ENCODE measurements around the gene HOXA13. TPM values are rescaled to one million over a fixed set of nuclear protein-coding genes. Genes with fewer than 3 reads are reported as not detected.

HOXA13 gene
- not detected in 2 replicates for total RNA-seq (2014; rRNA removed; shearing (Covaris generic))
- not detected in 2 replicates for polyA plus RNA-seq (2016; fragmentation: Nextera tagmentation; extraction: Ambion mirVana)
- long read RNA-seq = 0 reads

DNA sequence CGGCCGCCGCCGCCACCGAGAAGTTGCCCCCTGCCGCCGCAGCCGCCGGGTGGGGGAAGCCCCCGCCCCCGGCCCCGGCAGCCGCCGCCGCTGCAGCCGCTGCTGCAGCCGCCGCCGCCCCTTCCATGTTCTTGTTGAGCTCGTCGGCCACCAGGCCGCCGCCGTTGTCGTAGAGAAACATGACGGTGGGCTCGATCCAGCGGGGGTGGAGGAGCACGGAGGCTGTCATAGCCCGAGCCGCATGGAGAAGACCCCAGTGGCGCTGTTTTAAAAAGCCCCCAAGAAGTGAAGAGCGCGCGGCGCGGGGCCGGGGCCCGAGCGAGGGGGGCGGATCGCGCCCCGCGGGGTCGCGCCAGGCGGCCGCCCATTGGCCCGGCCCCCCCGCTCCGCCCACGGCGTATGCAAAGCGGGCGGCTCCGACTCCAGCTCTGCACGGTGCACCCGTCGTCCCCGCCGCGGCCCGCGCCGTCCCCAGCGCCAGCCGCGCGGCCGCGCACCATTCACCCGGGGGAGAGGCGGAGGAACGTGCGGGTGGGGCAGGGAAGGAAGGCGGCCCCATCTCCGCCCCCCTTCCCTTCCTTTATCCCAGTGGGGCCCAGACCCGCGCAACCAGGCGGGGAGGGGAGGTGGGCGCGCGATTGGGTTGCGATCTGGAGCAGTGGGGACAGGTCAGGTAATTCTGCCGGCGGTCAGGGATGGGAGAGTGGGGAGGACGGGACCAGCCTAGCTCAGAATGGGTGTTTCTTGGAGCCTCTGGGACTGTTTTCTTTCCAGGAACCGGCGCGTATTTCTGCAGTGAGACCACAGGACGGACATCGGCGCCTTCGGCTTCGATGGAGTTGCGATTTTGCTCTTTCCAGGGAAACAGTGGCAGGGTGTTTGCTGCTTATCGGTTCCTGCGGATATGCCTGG, at the start of gene HOXA13:
Gene HOXA13, minus strand, starts transcription at position 243 of the 912 bp plus-strand sequence. Its CDS starts 14 bp downstream, at position 229.
- H3K27me3 Mint-ChIP-seq (ENCODE audit: insufficient read depth, low read depth, poor library complexity) = peaks cover 92% of the 10 kb centered on the region
- H3K27ac ChIP-seq (ENCODE audit: low read depth) = no peak within 1 kb of the TSS
- H4K20me1 ChIP-seq (replicated peaks; ENCODE audit: insufficient read depth) = peaks cover 52% of the 10 kb centered on the region
- H3K4me1 ChIP-seq (ENCODE audit: insufficient read depth) = peaks cover 15% of the 10 kb centered on the region; the same call in 1 of the 2 replicates
- DNase-seq (ENCODE audit: low spot score) = peak; percentile 61
- TF ChIP-seq CREB1 (CRISPR knock-in tag; IDR thresholded peaks at IDR 0.05; ENCODE audit: low read depth) (no peak), EZH2phosphoT487 (IDR thresholded peaks at IDR 0.05; ENCODE audit: unreplicated experiment) (peak; percentile 99), POLR2AphosphoS5 (IDR thresholded peaks at IDR 0.05; ENCODE audit: low read depth) (no peak), EZH2 (IDR thresholded peaks at IDR 0.05; ENCODE audit: low read depth, unreplicated experiment) (peak; percentile 95)
- no peaks in the 10 kb centered on the region for H3K9me2 ChIP-seq (ENCODE audit: insufficient read depth)
- ATAC-seq = peak; percentile 56
- H3K4me2 ChIP-seq = peak within 1 kb of the TSS; percentile 76
- peak within 1 kb of the TSS; percentile 75 for H3K4me3 Mint-ChIP-seq
- H3F3A ChIP-seq (replicated peaks; ENCODE audit: low read depth) = peaks cover 40% of the 10 kb centered on the region
- H2AFZ ChIP-seq = 0 out of 2 replicates have a peak within 1 kb of the TSS, but pooled peaks have one; percentile 56
- H3K4me3 ChIP-seq = peak within 1 kb of the TSS; percentile 51
- H3K9me3 Mint-ChIP-seq = no peaks in the 10 kb centered on the region; the same call in 2 of the 3 replicates
- peaks cover 98% of the 10 kb centered on the region for H3K27me3 ChIP-seq (ENCODE audit: insufficient read depth)
- H3K27ac Mint-ChIP-seq = no peak within 1 kb of the TSS
- no peaks in the 10 kb centered on the region for H3K36me3 Mint-ChIP-seq (ENCODE audit: low read depth)
- H3K36me3 ChIP-seq (ENCODE audit: insufficient read depth) = no peaks in the 10 kb centered on the region
- no peaks in the 10 kb centered on the region for H3K79me2 ChIP-seq (replicated peaks; ENCODE audit: insufficient read depth)
- H3K4me1 Mint-ChIP-seq = peaks cover 18% of the 10 kb centered on the region

DNA sequence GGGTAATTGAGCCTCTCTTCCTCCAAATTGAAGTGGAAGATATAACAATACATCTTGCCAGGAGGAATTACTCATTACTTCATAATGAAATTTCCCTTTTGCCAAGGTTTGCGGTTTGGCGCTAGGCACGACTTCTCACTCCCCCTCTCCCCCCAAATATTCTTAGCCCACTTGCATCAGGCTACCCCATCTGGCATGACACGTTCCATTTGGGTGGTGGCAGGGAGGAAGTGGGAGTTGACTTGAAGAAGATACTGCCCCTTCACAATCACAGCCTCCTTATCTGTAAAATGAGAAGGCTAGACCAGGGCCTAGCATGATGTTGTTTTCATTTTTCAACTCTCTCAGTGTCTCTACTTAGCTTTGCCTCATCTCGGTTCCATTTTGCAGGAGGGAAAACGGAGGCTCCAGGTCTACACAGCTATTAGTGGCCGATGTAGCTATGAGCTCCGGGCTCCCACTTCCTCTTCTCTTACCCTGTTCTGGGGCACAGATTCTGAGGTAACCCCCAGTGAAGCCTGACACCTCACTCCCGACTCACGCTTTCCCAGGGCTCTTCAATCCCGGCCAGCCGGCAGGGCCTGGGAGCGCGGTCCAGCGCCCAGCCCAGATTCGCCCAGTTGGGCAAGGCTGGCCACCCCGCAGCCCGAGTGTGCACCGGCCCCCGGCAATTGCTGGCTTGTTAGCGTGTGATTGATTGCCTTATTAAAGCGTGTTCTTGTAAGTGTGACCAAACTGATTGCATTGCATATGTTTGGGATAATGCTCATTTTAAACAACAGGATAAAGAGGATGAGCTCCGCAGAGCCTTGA, 49.2 kb upstream of the HOXA13 start:
- Histone ChIP-seq H3K27ac (ENCODE audit: low read depth) (no peak overlapping the region), H4K20me1 (replicated peaks; ENCODE audit: insufficient read depth) (peaks cover 40% of the 10 kb centered on the region), H3K4me3 (no peak overlapping the region; the same call in 1 of the 2 replicates), H3K4me1 (ENCODE audit: insufficient read depth) (peaks cover 42% of the 10 kb centered on the region), H3F3A (replicated peaks; ENCODE audit: low read depth) (peaks cover 27% of the 10 kb centered on the region), H3K4me2 (no peak overlapping the region), H3K9me2 (ENCODE audit: insufficient read depth) (no peaks in the 10 kb centered on the region), H3K36me3 (ENCODE audit: insufficient read depth) (no peaks in the 10 kb centered on the region), H3K27me3 (ENCODE audit: insufficient read depth) (peaks cover 100% of the 10 kb centered on the region), H2AFZ (no peak overlapping the region), H3K79me2 (replicated peaks; ENCODE audit: insufficient read depth) (no peaks in the 10 kb centered on the region)
- Mint-ChIP-seq H3K27me3 (ENCODE audit: insufficient read depth, low read depth, poor library complexity) (peaks cover 100% of the 10 kb centered on the region), H3K27ac (no peak overlapping the region), H3K36me3 (ENCODE audit: low read depth) (no peaks in the 10 kb centered on the region; the same call in 2 of the 3 replicates), H3K4me1 (peaks cover 34% of the 10 kb centered on the region), H3K9me3 (no peaks in the 10 kb centered on the region; the same call in 2 of the 3 replicates), H3K4me3 (no peak overlapping the region)
- ATAC-seq (no peak), DNase-seq (ENCODE audit: low spot score) (peak; percentile 37)
- TF ChIP-seq NANOG (IDR thresholded peaks at IDR 0.05; ENCODE audit: borderline replicate concordance) = no peak
- TF ChIP-seq ETS1 (IDR thresholded peaks at IDR 0.05) = no peak
- TF ChIP-seq EZH2phosphoT487 (IDR thresholded peaks at IDR 0.05; ENCODE audit: unreplicated experiment) = peak; percentile 58
- TF ChIP-seq EZH2 (IDR thresholded peaks at IDR 0.05; ENCODE audit: low read depth, unreplicated experiment) = peak; percentile 82
- TF ChIP-seq, protein P1, sequence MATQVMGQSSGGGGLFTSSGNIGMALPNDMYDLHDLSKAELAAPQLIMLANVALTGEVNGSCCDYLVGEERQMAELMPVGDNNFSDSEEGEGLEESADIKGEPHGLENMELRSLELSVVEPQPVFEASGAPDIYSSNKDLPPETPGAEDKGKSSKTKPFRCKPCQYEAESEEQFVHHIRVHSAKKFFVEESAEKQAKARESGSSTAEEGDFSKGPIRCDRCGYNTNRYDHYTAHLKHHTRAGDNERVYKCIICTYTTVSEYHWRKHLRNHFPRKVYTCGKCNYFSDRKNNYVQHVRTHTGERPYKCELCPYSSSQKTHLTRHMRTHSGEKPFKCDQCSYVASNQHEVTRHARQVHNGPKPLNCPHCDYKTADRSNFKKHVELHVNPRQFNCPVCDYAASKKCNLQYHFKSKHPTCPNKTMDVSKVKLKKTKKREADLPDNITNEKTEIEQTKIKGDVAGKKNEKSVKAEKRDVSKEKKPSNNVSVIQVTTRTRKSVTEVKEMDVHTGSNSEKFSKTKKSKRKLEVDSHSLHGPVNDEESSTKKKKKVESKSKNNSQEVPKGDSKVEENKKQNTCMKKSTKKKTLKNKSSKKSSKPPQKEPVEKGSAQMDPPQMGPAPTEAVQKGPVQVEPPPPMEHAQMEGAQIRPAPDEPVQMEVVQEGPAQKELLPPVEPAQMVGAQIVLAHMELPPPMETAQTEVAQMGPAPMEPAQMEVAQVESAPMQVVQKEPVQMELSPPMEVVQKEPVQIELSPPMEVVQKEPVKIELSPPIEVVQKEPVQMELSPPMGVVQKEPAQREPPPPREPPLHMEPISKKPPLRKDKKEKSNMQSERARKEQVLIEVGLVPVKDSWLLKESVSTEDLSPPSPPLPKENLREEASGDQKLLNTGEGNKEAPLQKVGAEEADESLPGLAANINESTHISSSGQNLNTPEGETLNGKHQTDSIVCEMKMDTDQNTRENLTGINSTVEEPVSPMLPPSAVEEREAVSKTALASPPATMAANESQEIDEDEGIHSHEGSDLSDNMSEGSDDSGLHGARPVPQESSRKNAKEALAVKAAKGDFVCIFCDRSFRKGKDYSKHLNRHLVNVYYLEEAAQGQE (IDR thresholded peaks at IDR 0.05; ENCODE audit: unreplicated experiment) = no peak

All from GM23338 (cell line).